Stimulated activated naive CD8-positive, alpha-beta T cell treated with anti-CD3 and anti-CD28 coated beads, Interleukin-15, amount 100 ng/mL, for 72 hours (primary cell): ENCODE results near the gene NOX5.
"Not testable (repeated sequence)": the region's sequence is repeated elsewhere in the genome, so short reads cannot be mapped to it uniquely, and the experiment has no call there.

Source experiments
- ATAC-seq: fragments of 150-1000 bp; cut with Tn5 transposase; 2 replicates; pipeline ENCODE4 v1.10.0; 2021; ENCODE audit warnings: mild to moderate bottlenecking, moderate library complexity
- DNase-seq, 2 donors: peaks; one replicate each; pipeline ENCODE4 v3.0.0; 2021 to 2022
- H3K27ac Mint-ChIP-seq, 2 donors: one replicate each; pipeline ENCODE4 v1.8.0; 2022; ENCODE audit warnings: mild to moderate bottlenecking in 2 of 2, mixed read lengths in 2 of 2, moderate library complexity in 2 of 2
- H3K27me3 Mint-ChIP-seq: one replicate; pipeline ENCODE4 v1.8.0; 2022; ENCODE audit warnings: mixed read lengths
- H3K4me1 Mint-ChIP-seq: one replicate; pipeline ENCODE4 v1.8.0; 2022; ENCODE audit warnings: mild to moderate bottlenecking, mixed read lengths
- H3K4me3 Mint-ChIP-seq, 2 donors: one replicate each; pipeline ENCODE4 v1.8.0; 2022; ENCODE audit warnings: mild to moderate bottlenecking in 2 of 2, mixed read lengths in 2 of 2, moderate library complexity in 1 of 2
- H3K9me3 Mint-ChIP-seq, 2 donors: one replicate each; pipeline ENCODE4 v1.8.0; 2022; ENCODE audit warnings: mixed read lengths in 2 of 2

NOX5 gene, protein sequence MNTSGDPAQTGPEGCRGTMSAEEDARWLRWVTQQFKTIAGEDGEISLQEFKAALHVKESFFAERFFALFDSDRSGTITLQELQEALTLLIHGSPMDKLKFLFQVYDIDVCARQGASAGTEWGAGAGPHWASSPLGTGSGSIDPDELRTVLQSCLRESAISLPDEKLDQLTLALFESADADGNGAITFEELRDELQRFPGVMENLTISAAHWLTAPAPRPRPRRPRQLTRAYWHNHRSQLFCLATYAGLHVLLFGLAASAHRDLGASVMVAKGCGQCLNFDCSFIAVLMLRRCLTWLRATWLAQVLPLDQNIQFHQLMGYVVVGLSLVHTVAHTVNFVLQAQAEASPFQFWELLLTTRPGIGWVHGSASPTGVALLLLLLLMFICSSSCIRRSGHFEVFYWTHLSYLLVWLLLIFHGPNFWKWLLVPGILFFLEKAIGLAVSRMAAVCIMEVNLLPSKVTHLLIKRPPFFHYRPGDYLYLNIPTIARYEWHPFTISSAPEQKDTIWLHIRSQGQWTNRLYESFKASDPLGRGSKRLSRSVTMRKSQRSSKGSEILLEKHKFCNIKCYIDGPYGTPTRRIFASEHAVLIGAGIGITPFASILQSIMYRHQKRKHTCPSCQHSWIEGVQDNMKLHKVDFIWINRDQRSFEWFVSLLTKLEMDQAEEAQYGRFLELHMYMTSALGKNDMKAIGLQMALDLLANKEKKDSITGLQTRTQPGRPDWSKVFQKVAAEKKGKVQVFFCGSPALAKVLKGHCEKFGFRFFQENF

DNA sequence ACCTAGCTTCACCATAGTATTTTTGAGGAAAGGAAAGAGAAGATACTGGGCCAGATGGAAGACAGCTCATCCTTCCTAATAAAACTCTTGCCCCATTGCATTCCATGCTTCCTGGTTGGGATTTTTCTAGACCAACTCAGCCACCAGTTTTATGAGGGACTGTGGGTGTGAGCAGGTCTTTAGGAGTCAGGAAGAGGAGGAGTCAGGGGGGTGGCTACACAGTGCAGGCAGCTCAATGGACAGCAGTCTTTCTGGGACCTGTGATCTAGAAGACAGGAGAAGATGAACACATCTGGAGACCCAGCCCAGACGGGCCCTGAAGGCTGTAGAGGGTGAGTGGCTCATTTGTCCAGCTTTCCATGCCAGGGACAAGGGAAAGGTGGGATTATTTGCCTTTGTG is at the start of gene NOX5:
TSS of gene NOX5 (plus strand) at position 242 of the 400 bp plus-strand sequence. CDS start at position 283, 41 bp downstream.
- Mint-ChIP-seq H3K27ac (peak within 1 kb of the TSS in 1 of 2 donors; percentile 69), H3K9me3 (peaks cover 7% of the 10 kb centered on the region in 2 donors), H3K4me3 (no peak within 1 kb of the TSS), H3K27me3 (peaks cover 8% of the 10 kb centered on the region), H3K4me1 (no peaks in the 10 kb centered on the region)
- ATAC-seq = no peak
- DNase-seq = no peak

DNA sequence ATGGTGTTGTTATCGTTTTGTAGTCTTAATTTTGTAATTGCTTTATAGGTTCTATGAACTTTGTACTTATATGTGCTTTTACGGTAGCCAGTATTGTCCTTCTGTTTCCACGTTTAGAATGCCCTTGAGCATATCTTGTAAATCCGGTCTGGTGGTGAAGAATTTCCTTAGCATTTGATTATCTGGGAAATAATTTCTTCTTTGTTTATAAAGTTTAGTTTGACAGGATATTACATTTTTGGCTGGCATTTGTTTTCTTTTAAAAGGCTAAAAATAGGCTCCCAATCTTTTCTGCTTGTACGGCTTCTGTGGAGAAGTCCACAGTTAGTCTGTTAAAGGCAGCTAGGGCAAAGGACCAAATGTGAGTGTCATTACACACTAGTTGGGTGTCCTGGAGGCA is 47.5 kb upstream of the NOX5 start:
- Mint-ChIP-seq H3K27ac (no peak overlapping the region), H3K27me3 (peaks cover 52% of the 10 kb centered on the region), H3K4me1 (no peaks in the 10 kb centered on the region), H3K4me3 (no peak overlapping the region), H3K9me3 (peaks cover 12 to 17% of the 10 kb centered on the region in 2 donors)
- ATAC-seq (no peak), DNase-seq (no peak)

DNA sequence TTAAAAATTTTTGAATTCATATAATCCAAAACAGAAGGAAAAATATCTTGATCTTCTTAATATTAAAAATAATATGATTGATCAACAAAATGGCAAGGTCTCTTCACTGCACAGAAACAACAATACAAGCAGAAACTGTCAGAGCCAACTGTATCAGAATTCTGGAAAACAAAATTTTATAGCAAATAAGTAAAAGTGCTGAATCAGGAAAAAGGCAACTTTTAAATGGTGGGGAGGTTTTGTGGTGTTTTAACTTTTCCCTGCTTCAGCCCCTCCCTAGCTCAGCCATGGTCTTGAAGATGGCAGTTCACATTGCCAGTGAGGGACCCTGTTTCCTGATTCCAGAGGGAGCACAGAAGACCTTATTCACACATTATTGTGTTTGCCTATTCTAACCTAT is 46.5 kb upstream of the NOX5 start:
- Mint-ChIP-seq H3K4me3 (no peak overlapping the region), H3K9me3 (peaks cover 12 to 17% of the 10 kb centered on the region in 2 donors), H3K27me3 (peaks cover 52% of the 10 kb centered on the region), H3K4me1 (no peaks in the 10 kb centered on the region), H3K27ac (no peak overlapping the region)
- DNase-seq (no peak), ATAC-seq (no peak)

DNA sequence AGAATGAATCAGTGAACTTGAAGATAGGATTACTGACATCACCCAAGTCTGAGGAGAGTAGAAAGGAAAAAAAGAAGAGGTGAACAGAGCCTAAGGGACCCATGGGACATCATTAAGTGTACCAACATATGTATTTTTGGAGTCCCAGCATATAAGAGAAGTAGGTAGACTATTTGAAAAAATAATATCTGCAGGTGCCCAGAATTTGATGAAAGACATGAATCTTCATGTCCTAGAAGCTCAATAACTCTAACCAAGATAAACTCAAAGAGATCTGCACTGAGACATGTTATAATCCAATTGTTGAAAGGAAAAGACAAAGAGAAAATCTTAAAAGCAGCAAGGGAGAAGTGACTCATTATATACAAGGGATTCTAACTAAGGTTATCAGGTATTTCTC is 45.2 kb upstream of the NOX5 start:
- Mint-ChIP-seq H3K27me3 (peaks cover 47% of the 10 kb centered on the region), H3K4me1 (no peaks in the 10 kb centered on the region), H3K27ac (no peak overlapping the region), H3K9me3 (peaks cover 13 to 17% of the 10 kb centered on the region in 2 donors), H3K4me3 (no peak overlapping the region)
- ATAC-seq (no peak), DNase-seq (no peak)

DNA sequence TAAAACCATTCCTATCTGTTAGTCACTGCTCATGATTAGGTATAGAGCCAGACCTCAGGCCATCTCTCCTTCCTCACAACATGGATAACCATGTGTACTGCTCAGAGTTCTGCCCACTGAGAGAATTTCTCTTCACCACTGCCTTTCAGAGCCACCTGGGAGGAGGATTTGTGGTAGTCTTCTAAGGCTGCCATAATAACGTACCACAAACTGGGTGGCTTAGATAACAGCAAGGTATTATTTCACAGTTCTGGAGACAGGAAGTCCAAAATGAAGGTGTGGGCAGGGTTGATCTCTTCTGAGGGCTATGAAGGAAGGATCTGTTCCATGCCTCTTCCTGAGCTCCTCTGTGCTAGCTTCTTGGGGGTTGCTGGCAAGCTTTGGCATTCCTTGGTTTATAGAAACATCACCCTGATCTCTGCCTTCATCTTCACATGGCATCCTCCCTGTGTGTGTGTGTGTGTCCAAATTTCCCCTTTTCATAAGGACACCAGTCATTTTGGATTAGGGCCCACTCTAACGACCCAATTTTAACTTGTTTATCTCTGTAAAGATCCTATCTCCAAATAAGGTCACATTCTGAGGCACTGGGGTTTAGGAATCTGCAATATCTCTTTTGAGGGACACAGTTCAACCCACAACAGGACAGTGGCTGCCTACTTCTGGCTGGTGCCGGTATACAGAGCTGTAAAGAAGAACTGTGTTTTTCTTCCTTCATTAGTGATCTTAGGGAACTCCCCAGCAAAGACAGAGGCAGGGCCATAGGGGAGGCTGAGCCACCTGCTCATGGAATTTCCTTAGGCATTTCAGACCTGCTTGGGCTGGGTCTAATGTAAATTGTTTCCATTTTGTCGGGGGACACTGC is 42.1 kb upstream of the NOX5 start:
- no peak for ATAC-seq
- Mint-ChIP-seq H3K27ac (no peak overlapping the region), H3K9me3 (peaks cover 17 to 24% of the 10 kb centered on the region in 2 donors), H3K27me3 (peaks cover 42% of the 10 kb centered on the region), H3K4me1 (no peaks in the 10 kb centered on the region), H3K4me3 (no peak overlapping the region)
- no peak for DNase-seq

DNA sequence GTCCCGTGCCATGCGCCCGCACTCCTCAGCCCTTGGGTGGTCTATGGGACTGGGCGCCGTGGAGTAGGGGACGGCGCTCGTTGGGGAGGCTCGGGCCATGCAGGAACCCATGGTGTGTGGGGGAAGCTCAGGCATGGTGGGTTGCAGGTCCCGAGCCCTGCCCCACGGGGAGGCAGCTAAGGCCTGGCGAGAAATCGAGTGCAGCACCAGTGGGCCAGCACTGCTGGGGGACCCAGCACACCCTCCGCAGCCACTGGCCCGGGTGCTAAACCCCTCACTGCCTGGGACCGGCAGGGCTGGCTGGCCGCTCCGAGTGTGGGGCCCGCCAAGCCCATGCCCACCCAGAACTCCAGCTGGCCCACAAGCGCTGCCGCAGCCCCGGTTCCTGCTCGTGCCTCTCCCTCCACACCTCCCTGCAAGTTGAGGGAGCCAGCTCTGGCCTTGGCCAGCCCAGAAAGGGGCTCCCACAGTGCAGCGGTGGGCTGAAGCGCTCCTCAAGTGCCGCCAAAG is 38.8 kb upstream of the NOX5 start:
- ATAC-seq, H3K27ac Mint-ChIP-seq: not testable (repeated sequence)

DNA sequence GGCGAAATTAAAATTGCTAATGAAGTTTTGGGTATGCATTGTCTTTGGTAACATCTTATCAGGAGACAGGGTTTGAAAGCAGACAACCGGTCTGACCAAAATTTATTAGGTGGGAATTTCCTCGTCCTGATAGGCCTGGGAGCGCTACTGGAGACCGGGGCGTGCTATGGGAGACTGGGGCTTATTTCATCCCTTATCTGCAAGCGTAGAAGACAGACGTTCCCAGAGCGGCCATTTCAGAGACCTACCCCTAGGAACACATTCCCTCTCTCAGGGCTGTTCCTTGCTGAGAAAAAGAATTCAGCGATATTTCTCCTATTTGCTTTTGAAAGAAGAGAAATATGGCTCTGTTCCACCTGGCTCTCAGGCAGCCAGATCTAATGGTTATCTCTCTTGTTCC is 37.1 kb upstream of the NOX5 start:
- H3K4me3 Mint-ChIP-seq, H3K27ac Mint-ChIP-seq, H3K4me1 Mint-ChIP-seq, DNase-seq, ATAC-seq: not testable (repeated sequence)
- Mint-ChIP-seq H3K27me3 (peaks cover 33% of the 10 kb centered on the region), H3K9me3 (peaks cover 5 to 15% of the 10 kb centered on the region in 2 donors)

More for the DNA sequence above, 38.8 kb upstream of the NOX5 start:
- DNase-seq, H3K4me3 Mint-ChIP-seq, H3K4me1 Mint-ChIP-seq: not testable (repeated sequence)
- Mint-ChIP-seq H3K9me3 (peaks cover 5 to 15% of the 10 kb centered on the region in 2 donors), H3K27me3 (peaks cover 37% of the 10 kb centered on the region)

DNA sequence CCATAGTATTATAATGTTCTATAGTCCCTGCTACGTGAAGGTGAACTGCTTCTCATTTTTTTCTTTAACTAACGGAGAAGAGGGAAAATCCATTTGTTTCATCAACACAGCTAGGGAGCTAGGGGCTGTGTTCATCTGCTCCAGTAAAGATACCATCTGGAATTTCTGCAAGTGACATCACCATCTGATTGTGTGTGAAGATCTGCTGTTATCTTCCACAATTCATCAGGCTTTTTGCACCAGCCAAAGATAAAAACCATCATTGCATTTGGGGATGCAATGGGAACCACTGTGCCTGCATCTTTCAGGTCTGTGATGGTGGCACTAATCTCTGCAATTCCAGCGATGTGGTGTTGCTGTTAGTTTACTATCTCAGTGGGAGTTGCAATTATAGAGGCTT is 35.5 kb upstream of the NOX5 start:
- DNase-seq (no peak), ATAC-seq (no peak)
- H3K27me3 Mint-ChIP-seq = peaks cover 27% of the 10 kb centered on the region
- peaks cover 5 to 15% of the 10 kb centered on the region in 2 donors for H3K9me3 Mint-ChIP-seq
- H3K4me3 Mint-ChIP-seq = no peak overlapping the region
- no peak overlapping the region for H3K27ac Mint-ChIP-seq
- no peaks in the 10 kb centered on the region for H3K4me1 Mint-ChIP-seq

DNA sequence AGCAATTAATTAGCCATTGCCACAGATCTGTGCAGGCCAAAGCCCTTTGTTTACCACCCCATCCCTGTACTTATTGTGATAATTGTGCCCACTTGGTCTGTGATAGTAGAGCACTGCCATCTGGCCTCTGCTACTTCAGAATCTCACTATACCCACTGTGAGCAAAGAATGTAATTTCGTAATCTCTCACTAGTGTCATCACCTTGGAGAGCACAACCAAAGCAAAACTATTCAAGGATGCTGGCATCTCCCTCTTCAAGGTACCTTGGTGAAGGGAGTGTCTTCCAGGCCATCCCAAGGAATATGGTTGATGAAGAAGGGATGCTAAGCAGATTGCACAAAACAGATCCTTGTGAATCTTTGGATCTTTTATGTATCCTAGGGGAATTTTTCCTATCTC is 34.7 kb upstream of the NOX5 start:
- no peak overlapping the region for H3K4me3 Mint-ChIP-seq
- DNase-seq (no peak), ATAC-seq (no peak)
- H3K9me3 Mint-ChIP-seq = peaks cover 0 to 11% of the 10 kb centered on the region in 2 donors
- H3K27me3 Mint-ChIP-seq = peaks cover 20% of the 10 kb centered on the region
- H3K4me1 Mint-ChIP-seq = no peaks in the 10 kb centered on the region
- no peak overlapping the region for H3K27ac Mint-ChIP-seq

DNA sequence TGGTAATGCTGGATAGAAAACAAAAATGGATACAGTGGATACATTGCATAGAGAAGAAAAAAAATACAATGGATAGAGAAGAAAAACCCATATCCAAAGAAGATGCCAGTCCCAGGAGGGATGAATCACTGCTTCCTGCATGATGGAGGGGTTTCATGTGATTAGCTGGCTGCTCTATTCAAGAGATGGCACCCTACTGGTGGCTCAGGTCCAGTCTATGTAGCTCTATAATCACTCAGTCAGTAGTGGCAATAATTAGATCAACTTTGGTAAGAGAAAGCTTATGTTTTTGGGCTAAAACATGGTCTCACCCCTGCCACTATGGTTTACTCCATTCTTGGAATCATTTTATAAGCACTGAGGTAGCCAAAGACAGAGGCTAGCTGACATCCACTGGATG is 33.7 kb upstream of the NOX5 start:
- Mint-ChIP-seq H3K9me3 (peaks cover 0 to 9% of the 10 kb centered on the region in 2 donors), H3K27ac (no peak overlapping the region), H3K4me3 (no peak overlapping the region), H3K4me1 (no peaks in the 10 kb centered on the region), H3K27me3 (peaks cover 18% of the 10 kb centered on the region)
- no peak for ATAC-seq
- no peak for DNase-seq

DNA sequence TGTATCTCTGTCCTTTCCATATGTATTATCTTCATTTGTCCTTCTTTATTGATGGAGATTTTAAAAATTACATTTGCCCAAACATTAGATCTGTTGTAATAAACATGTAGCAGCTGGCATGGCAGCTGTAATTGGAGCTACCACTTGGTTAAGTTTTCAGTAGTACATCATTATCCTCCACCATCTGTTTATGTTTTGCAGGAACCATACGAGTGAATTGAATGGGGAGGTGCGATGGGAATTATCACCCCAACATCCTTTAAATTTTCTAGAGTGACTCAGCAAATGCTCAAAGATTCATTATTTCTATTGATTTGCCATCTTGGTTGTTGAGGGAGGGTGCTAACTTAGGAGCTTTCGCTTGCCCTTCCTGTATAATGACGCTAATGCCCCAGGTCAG is 32.6 kb upstream of the NOX5 start:
- Mint-ChIP-seq H3K4me1 (no peaks in the 10 kb centered on the region), H3K9me3 (peaks cover 0 to 9% of the 10 kb centered on the region in 2 donors), H3K27me3 (peaks cover 22% of the 10 kb centered on the region), H3K27ac (no peak overlapping the region), H3K4me3 (no peak overlapping the region)
- ATAC-seq = no peak
- DNase-seq = no peak

DNA sequence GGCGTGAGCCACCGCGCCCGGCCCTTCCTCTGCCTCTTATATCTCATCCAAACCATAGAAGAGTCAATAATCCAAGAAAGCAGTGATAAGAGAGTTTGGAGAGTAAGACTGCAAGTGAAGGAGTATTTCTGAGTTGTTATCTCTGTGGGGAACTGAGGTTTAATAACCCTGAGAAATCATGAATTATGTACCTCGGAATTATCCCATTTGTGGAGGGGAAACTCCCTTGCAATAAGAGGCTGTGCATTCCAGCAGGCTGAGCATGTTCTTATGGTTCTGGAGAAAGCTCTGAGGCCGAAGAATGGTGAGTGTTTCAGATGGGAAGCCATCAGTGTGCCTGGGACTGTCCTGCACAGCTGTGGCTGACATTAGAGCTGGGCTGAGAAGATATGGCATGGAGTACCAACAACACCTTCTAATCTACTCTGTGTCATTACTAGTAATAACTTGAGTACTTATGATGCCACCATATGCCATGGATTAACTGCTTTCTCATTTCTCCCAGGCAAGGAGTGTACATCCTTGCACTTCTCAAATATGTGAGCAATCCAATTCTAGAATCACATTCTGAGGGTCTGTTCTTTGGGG is 31.4 kb upstream of the NOX5 start:
- ATAC-seq = no peak
- H3K27me3 Mint-ChIP-seq = peaks cover 20% of the 10 kb centered on the region

DNA sequence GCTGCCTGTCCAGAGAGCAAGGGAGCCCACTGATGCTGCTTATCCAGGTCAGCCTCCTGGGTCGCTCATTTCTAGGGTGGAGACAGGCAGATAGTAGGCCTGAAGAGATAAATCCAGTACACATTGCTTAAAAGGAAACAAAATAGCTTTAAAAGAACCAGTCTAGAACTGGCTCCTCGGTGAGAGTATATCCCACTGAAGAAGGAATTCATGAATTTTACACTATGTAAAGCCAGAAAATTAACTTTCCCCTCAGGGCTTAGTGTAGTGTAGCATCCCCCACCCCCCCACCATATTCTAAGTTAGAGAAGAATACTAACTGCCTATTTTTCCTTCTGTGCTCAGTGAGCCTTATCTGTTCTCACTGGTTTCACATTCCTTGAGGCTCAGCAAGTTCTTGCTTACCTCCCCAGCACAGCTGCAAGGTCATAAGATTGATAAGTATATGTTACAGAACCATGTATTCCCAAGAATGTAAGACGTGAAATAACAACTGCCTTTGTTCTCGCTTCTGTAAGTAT is 30.5 kb upstream of the NOX5 start:
- H3K27ac Mint-ChIP-seq = no peak overlapping the region
- no peaks in the 10 kb centered on the region for H3K4me1 Mint-ChIP-seq
- ATAC-seq = no peak
- no peaks in the 10 kb centered on the region for H3K9me3 Mint-ChIP-seq
- no peak for DNase-seq
- no peak overlapping the region for H3K4me3 Mint-ChIP-seq
- H3K27me3 Mint-ChIP-seq = peaks cover 25% of the 10 kb centered on the region

More for the DNA sequence above, 31.4 kb upstream of the NOX5 start:
- Mint-ChIP-seq H3K9me3 (peaks cover 0 to 1% of the 10 kb centered on the region in 2 donors), H3K4me1 (no peaks in the 10 kb centered on the region), H3K27ac (no peak overlapping the region), H3K4me3 (no peak overlapping the region)
- DNase-seq = no peak

DNA sequence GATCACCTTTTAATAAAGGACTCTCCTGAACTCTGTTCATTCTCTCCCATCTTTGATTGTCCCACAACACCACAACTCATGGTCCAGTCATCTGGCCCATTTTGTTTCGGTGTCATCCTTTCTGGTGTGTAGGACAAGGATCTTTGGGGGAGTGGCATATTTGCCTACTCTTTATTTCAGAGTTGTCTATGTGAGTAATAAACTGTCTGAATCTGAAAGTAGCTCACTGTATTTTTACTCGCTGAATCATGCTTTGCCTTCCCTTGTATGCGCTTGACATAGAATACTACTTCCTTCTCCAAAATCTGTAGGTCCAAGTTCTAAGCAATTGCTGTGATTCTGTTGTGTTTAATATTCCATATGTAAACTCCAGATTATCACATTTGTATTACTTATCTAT is 29.9 kb upstream of the NOX5 start:
- ATAC-seq (no peak), DNase-seq (no peak)
- Mint-ChIP-seq H3K27me3 (peaks cover 25% of the 10 kb centered on the region), H3K27ac (no peak overlapping the region), H3K4me3 (no peak overlapping the region), H3K4me1 (no peaks in the 10 kb centered on the region), H3K9me3 (no peaks in the 10 kb centered on the region)
